HCT116 (cell line): ENCODE measurements around the gene TTLL5. TPM values are rescaled to one million over a fixed set of nuclear protein-coding genes. Genes with fewer than 3 reads are reported as not detected.
A peak's percentile ranks its signal among the peaks of the same experiment; 100 is the strongest.

Source experiments
- ATAC-seq: fragments of 200-7000 bp; cut with Tn5 transposase; 2 replicates; pipeline ENCODE4 v1.9.1; 2020; ENCODE audit warnings: mild to moderate bottlenecking, moderate library complexity
- BruUV-seq: library from RNA; stranded (reverse); fragments of 400-500 nt; replicated peaks from 2 replicates; lab custom pipeline; 2021; lab: Mats Ljungman, UMichigan
- CTCF ChIA-PET: fragments of 300-600 bp; sonication (Branson Sonifier 250); formaldehyde crosslinking; loops from one replicate; lab custom pipeline; 2021; ENCODE audit warnings: antibody characterized with exemption; lab: Charles Lee
- POLR2A ChIA-PET: fragments of 300-600, 350-600 bp; sonication (Branson Sonifier 250); formaldehyde crosslinking; loops from one replicate; lab custom pipeline; 2021; ENCODE audit warnings: antibody characterized with exemption; lab: Charles Lee
- RAD21 ChIA-PET, 2 experiments: fragments of 300-600 bp; sonication (Branson Sonifier 250); formaldehyde crosslinking; loops; one replicate each; lab custom pipeline; 2023; ENCODE audit warnings: low total read pairs in 2 of 2; ENCODE audit not compliant: uncharacterized antibody in 2 of 2, unreplicated experiment in 2 of 2, low non-redundant PET in 1 of 2; lab: Charles Lee
- DNase-seq: peaks from one replicate; pipeline ENCODE4 v3.0.0-alpha.2; 2010; ENCODE audit warnings: low read depth, low spot score
- H2AFZ ChIP-seq: fragments of 200-600 bp; shearing (Covaris generic), sonication (generic); 2 replicates; pipeline ENCODE4 v1.6.1; 2017; ENCODE audit warnings: low read depth, mixed run types, mixed read lengths, antibody characterized with exemption, low read length; ENCODE audit not compliant: poor library complexity, severe bottlenecking
- H3K27ac ChIP-seq: 2 replicates; pipeline ENCODE4 v1.5.1; 2012; ENCODE audit warnings: low read depth, low read length
- H3K27me3 ChIP-seq: fragments of 200-600 bp; sonication (generic); 2 replicates; pipeline ENCODE4 v1.6.1; 2016; ENCODE audit warnings: mixed run types, low read length, mixed read lengths; ENCODE audit not compliant: insufficient read depth
- H3K36me3 ChIP-seq, 2 experiments: fragments of 200-500 bp in 1 of 2; fragments of 200-600 bp in 1 of 2; sonication (Bioruptor generic) in 1 of 2; sonication (generic) in 1 of 2; 2 replicates each; pipeline versions ENCODE4 v1.5.1 to v1.6.1; 2014 to 2016; ENCODE audit warnings: low read length in 2 of 2, inconsistent platforms in 1 of 2, mixed read lengths in 1 of 2, mixed run types in 1 of 2; ENCODE audit not compliant: insufficient read depth in 2 of 2, control insufficient read depth in 1 of 2
- H3K4me1 ChIP-seq, 2 experiments: fragments of 200-600 bp in 1 of 2; sonication (generic) in 1 of 2; 2 replicates each; pipeline versions ENCODE4 v1.5.1 to v1.6.1; 2012 to 2017; ENCODE audit warnings: low read length in 2 of 2, inconsistent platforms in 1 of 2, mild to moderate bottlenecking in 1 of 2, mixed read lengths in 1 of 2, mixed run types in 1 of 2, moderate library complexity in 1 of 2; ENCODE audit not compliant: insufficient read depth in 2 of 2, control insufficient read depth in 1 of 2
- H3K4me2 ChIP-seq: fragments of 200-600 bp; sonication (generic); 2 replicates; pipeline ENCODE4 v1.6.1; 2017; ENCODE audit warnings: mixed run types, low read length, mixed read lengths
- H3K4me3 ChIP-seq, 2 experiments: fragments of 200-600 bp in 1 of 2; sonication (generic) in 1 of 2; replicated peaks in 1 of 2; 2 replicates each; pipeline ENCODE4 v1.5.1; 2011 to 2016; ENCODE audit warnings: low read length in 2 of 2, control low read depth in 1 of 2, low read depth in 1 of 2, mild to moderate bottlenecking in 1 of 2, mixed read lengths in 1 of 2, mixed run types in 1 of 2
- H3K79me2 ChIP-seq: fragments of 200-600 bp; sonication (generic); 2 replicates; pipeline ENCODE4 v1.6.1; 2017; ENCODE audit warnings: mild to moderate bottlenecking, mixed run types, low read length, moderate library complexity, mixed read lengths; ENCODE audit not compliant: insufficient read depth
- H3K9ac ChIP-seq: fragments of 200-600 bp; sonication (generic); 2 replicates; pipeline ENCODE4 v1.6.1; 2016; ENCODE audit warnings: low read length, mixed read lengths
- H3K9me2 ChIP-seq: fragments of 200-600 bp; sonication (generic), shearing (Covaris generic); 2 replicates; pipeline ENCODE4 v1.6.1; 2017; ENCODE audit warnings: mixed run types, mild to moderate bottlenecking, moderate library complexity; ENCODE audit not compliant: insufficient read depth
- H3K9me3 ChIP-seq, 2 experiments: fragments of 200-500 bp in 1 of 2; fragments of 200-600 bp in 1 of 2; sonication (Bioruptor generic) in 1 of 2; sonication (generic) in 1 of 2; 2 replicates each; pipeline ENCODE4 v1.6.1; 2014 to 2017; ENCODE audit warnings: low read length in 2 of 2, mixed read lengths in 2 of 2, inconsistent platforms in 1 of 2, low read depth in 1 of 2, mild to moderate bottlenecking in 1 of 2, mixed run types in 1 of 2, moderate library complexity in 1 of 2; ENCODE audit not compliant: control insufficient read depth in 1 of 2, insufficient read depth in 1 of 2
- H4K20me1 ChIP-seq: fragments of 200-600 bp; sonication (generic), shearing (Covaris generic); 2 replicates; pipeline ENCODE4 v1.6.1; 2017; ENCODE audit warnings: mixed run types, mild to moderate bottlenecking, moderate library complexity; ENCODE audit not compliant: insufficient read depth
- CBX3 ChIP-seq: IDR thresholded peaks from 2 replicates; pipeline ENCODE4 v1.6.1; 2012; ENCODE audit warnings: low read depth
- CEBPB ChIP-seq: IDR thresholded peaks from 2 replicates; pipeline ENCODE4 v1.6.1; 2012; ENCODE audit warnings: low read depth
- FOSL1 ChIP-seq: IDR thresholded peaks from 2 replicates; pipeline ENCODE4 v1.6.1; 2012; ENCODE audit warnings: low read depth
- JUND ChIP-seq: IDR thresholded peaks from 2 replicates; pipeline ENCODE4 v1.6.1; 2012
- MAX ChIP-seq: IDR thresholded peaks from 2 replicates; pipeline ENCODE4 v1.6.1; 2012
- RAD21 ChIP-seq: IDR thresholded peaks from 2 replicates; pipeline ENCODE4 v1.6.1; 2012; ENCODE audit warnings: low read depth, mild to moderate bottlenecking
- SP1 ChIP-seq: IDR thresholded peaks from 2 replicates; pipeline ENCODE4 v1.6.1; 2012; ENCODE audit warnings: low read depth
- intact Hi-C: fragments of 100-400 bp; cut with micrococcal nuclease; formaldehyde crosslinking; loops from 2 replicates; pipeline ENCODE4 v1.10.0; 2022
- total RNA-seq: library from RNA; stranded (reverse); gene quantifications from one replicate; pipeline ENCODE4 v1.2.1, GENCODE V29; 2021; ENCODE audit not compliant: unreplicated experiment
- TF ChIP-seq, protein P1 (sequence below): IDR thresholded peaks from 2 replicates; pipeline ENCODE4 v1.6.1; 2012
- TF ChIP-seq, protein P2 (sequence below): IDR thresholded peaks from 2 replicates; pipeline ENCODE4 v1.6.1; 2011; ENCODE audit warnings: mild to moderate bottlenecking, low read length, moderate library complexity; ENCODE audit not compliant: insufficient replicate concordance; ENCODE audit errors: extremely low read depth

Gene TTLL5
- total RNA-seq, 1 experiment from 2014 or later, result 26.2 TPM

DNA sequence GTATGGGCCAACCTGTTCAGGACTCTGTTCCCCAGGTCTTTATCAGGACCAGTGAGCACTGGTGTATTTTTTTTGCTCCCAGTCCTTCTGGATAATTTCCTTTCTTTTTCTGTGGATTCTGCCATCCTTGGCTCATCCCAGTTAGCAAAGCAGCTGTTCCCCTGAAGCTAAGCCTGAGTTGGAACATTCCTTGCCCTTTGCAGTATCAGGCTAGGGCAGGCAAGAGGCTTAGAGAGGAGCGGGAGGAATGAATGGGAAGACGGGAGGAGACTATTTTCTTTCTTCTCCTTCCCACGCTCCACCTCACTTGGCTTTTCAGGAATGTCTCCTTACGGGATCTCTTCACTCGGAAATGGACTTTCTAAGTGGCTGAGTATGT, 29.6 kb upstream of the TTLL5 start:
- no TSS peak for BruUV-seq
- no peak overlapping the region for H2AFZ ChIP-seq
- POLR2A ChIA-PET, result no interaction called here
- H3K27ac ChIP-seq, result no peak overlapping the region
- H4K20me1 ChIP-seq, result no peaks in the 10 kb centered on the region
- H3K9me3 ChIP-seq, result no peaks in the 10 kb centered on the region
- CTCF ChIA-PET, result no interaction called here
- no peaks in the 10 kb centered on the region for H3K79me2 ChIP-seq
- H3K27me3 ChIP-seq, result no peaks in the 10 kb centered on the region
- RAD21 ChIA-PET, result no interaction called here
- H3K4me2 ChIP-seq, result no peak overlapping the region
- TF ChIP-seq RAD21 (no peak), MAX (no peak), CBX3 (no peak), CEBPB (no peak)
- TF ChIP-seq, protein P1, sequence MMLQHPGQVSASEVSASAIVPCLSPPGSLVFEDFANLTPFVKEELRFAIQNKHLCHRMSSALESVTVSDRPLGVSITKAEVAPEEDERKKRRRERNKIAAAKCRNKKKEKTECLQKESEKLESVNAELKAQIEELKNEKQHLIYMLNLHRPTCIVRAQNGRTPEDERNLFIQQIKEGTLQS, result no peak
- H3K9me2 ChIP-seq, result no peaks in the 10 kb centered on the region
- ATAC-seq (no peak), DNase-seq (no peak)
- peaks cover 13 to 16% of the 10 kb centered on the region in 2 experiments for H3K4me1 ChIP-seq
- H3K4me3 ChIP-seq, result no peak overlapping the region
- H3K9ac ChIP-seq, result no peak overlapping the region
- intact Hi-C loops, result no loop called here
- no peaks in the 10 kb centered on the region for H3K36me3 ChIP-seq

DNA sequence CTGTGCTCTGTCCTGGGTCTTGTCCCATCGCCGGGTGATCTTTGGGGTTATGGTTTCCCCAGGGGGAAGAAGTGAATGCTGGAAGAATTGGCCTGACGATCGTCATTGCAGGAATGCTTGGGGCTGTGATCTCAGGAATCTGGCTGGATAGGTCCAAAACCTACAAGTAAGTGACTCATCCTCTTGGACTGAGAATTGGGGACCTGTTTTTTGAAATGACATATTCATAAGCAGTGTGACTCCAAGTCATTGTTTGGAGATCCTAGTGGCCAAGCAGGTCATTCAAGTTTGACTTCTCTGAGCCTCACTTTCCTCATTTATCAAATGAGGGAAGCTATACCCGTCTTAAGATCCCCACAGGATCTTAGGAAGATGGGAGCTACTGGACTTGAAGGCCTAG, 26.2 kb upstream of the TTLL5 start:
- intact Hi-C loops, result no loop called here
- Histone ChIP-seq H3K4me3 (no peak overlapping the region), H3K4me2 (peak overlapping the region; percentile 48), H3K79me2 (no peaks in the 10 kb centered on the region), H4K20me1 (no peaks in the 10 kb centered on the region), H3K27me3 (no peaks in the 10 kb centered on the region), H3K9me2 (no peaks in the 10 kb centered on the region), H3K4me1 (peaks cover 13 to 16% of the 10 kb centered on the region in 2 experiments), H3K9me3 (no peaks in the 10 kb centered on the region), H3K27ac (no peak overlapping the region), H2AFZ (no peak overlapping the region), H3K36me3 (no peaks in the 10 kb centered on the region), H3K9ac (no peak overlapping the region)
- ChIA-PET POLR2A (no interaction called here), RAD21 (no interaction called here), CTCF (interaction anchor here (1.1 kb wide), 1 partner anchor 19 kb away, joined by 3 read pairs; no protein-coding TSS in a partner anchor)
- TF ChIP-seq JUND (peak; percentile 53), SP1 (peak; percentile 50), FOSL1 (peak; percentile 52; the same call in 1 of the 2 replicates)
- TF ChIP-seq, protein P2, sequence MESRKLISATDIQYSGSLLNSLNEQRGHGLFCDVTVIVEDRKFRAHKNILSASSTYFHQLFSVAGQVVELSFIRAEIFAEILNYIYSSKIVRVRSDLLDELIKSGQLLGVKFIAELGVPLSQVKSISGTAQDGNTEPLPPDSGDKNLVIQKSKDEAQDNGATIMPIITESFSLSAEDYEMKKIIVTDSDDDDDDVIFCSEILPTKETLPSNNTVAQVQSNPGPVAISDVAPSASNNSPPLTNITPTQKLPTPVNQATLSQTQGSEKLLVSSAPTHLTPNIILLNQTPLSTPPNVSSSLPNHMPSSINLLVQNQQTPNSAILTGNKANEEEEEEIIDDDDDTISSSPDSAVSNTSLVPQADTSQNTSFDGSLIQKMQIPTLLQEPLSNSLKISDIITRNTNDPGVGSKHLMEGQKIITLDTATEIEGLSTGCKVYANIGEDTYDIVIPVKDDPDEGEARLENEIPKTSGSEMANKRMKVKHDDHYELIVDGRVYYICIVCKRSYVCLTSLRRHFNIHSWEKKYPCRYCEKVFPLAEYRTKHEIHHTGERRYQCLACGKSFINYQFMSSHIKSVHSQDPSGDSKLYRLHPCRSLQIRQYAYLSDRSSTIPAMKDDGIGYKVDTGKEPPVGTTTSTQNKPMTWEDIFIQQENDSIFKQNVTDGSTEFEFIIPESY, result no peak
- BruUV-seq, result no TSS peak
- peak; percentile 69 for ATAC-seq
- peak; percentile 18 for DNase-seq
